HepG2 (cell line): ENCODE measurements around the gene TRNP1. TPM values are rescaled to one million over a fixed set of nuclear protein-coding genes. Genes with fewer than 3 reads are reported as not detected.

Experiments
- ARID4A ChIP-seq: sonication (generic); formaldehyde crosslinking; IDR thresholded peaks from 2 replicates; pipeline ENCODE4 v1.5.0; 2020; ENCODE audit warnings: mild to moderate bottlenecking, missing genetic modification reagents, borderline replicate concordance
- ATF4 ChIP-seq, 2 experiments: fragments of 450-650 bp in 1 of 2; sonication (generic) in 1 of 2; formaldehyde crosslinking; IDR thresholded peaks; 2 replicates each; pipeline versions ENCODE4 v1.5.0 to v1.8.0; 2020 to 2022; ENCODE audit warnings: mild to moderate bottlenecking in 1 of 2, missing genetic modification reagents in 1 of 2
- ATF5 ChIP-seq: sonication (generic); formaldehyde crosslinking; IDR thresholded peaks from 2 replicates; pipeline ENCODE4 v1.4.0; 2020; ENCODE audit warnings: mild to moderate bottlenecking, low read depth, missing genetic modification reagents
- CREB1 ChIP-seq, 2 experiments: fragments of 450-650 bp in 1 of 2; IDR thresholded peaks; 2 replicates each; pipeline ENCODE4 v1.6.1; 2016 to 2017; ENCODE audit warnings: control low read depth in 1 of 2, mild to moderate bottlenecking in 1 of 2, missing compliant biosample characterization in 1 of 2, missing genetic modification characterization in 1 of 2
- MLXIP ChIP-seq: sonication (generic); formaldehyde crosslinking; IDR thresholded peaks from 2 replicates; pipeline ENCODE4 v1.9.0; 2021; ENCODE audit warnings: missing genetic modification reagents, borderline replicate concordance
- POLR2G ChIP-seq: fragments of 200-400 bp; formaldehyde crosslinking; IDR thresholded peaks from 2 replicates; pipeline ENCODE4 v1.6.1; 2018; ENCODE audit warnings: mild to moderate bottlenecking, low read depth, low read length, moderate library complexity
- SMYD3 ChIP-seq: sonication (generic); formaldehyde crosslinking; IDR thresholded peaks from 2 replicates; pipeline ENCODE4 v1.8.1; 2023; ENCODE audit warnings: mild to moderate bottlenecking, missing genetic modification reagents
- SOX6 ChIP-seq, 2 experiments: fragments of 450-650 bp in 1 of 2; sonication (generic) in 1 of 2; formaldehyde crosslinking in 1 of 2; IDR thresholded peaks; 2 replicates each; pipeline versions ENCODE4 v1.4.0 to v1.6.1; 2017 to 2020; ENCODE audit warnings: antibody characterized with exemption in 1 of 2, mild to moderate bottlenecking in 1 of 2, missing genetic modification reagents in 1 of 2
- SP5 ChIP-seq: IDR thresholded peaks from 2 replicates; pipeline ENCODE4 v1.6.1; 2016; ENCODE audit warnings: low read depth, borderline replicate concordance
- ZBTB43 ChIP-seq: sonication (generic); formaldehyde crosslinking; conservative IDR thresholded peaks from 2 replicates; pipeline ENCODE4 v1.4.0; 2020; ENCODE audit warnings: missing genetic modification reagents
- ZFP82 ChIP-seq: sonication (generic); formaldehyde crosslinking; IDR thresholded peaks from 2 replicates; pipeline ENCODE4 v1.5.1; 2020; ENCODE audit warnings: mild to moderate bottlenecking, missing genetic modification reagents, borderline replicate concordance
- ZNF557 ChIP-seq: sonication (generic); formaldehyde crosslinking; IDR thresholded peaks from 2 replicates; pipeline ENCODE4 v1.4.0; 2020; ENCODE audit warnings: missing genetic modification reagents
- ZNF580 ChIP-seq: IDR thresholded peaks from 2 replicates; pipeline ENCODE4 v1.6.1; 2016; ENCODE audit warnings: low read depth, borderline replicate concordance
- ZNF816 ChIP-seq: sonication (generic); formaldehyde crosslinking; IDR thresholded peaks from 2 replicates; pipeline ENCODE4 v1.8.0; 2022; ENCODE audit warnings: missing genetic modification reagents, mild to moderate bottlenecking, borderline replicate concordance
- polyA plus RNA-seq, 8 experiments: library from polyadenylated mRNA; depleted of rRNA in 3 of 8; stranded (reverse) in 7 of 8; unstranded in 1 of 8; fragments of >200 nt; fragmentation: Illumina TruSeq in 4 of 8; extraction: Trizol in 4 of 8; gene quantifications; 2 replicates each; pipeline versions ENCODE4 v1.2.1 to v1.2.3, GENCODE V29; 2011 to 2016; ENCODE audit warnings: low read depth in 4 of 8, missing spikeins in 1 of 8, mixed read lengths in 1 of 8; ENCODE audit not compliant: insufficient read depth in 1 of 8
- total RNA-seq, 5 experiments: library from RNA; depleted of rRNA; stranded (reverse); fragments of >200 nt; fragmentation: Illumina TruSeq; extraction: Trizol; gene quantifications; 2 replicates each; pipeline ENCODE4 v1.2.3, GENCODE V29; 2016; ENCODE audit warnings: low read depth in 1 of 5

Gene TRNP1
- total and polyA plus RNA-seq, 2 of the 13 experiments (the other 11 are each of a cell fraction or from before 2014, with no cell fraction given): 42.0 to 158 TPM

GRCh38 chr1:27001570-27002360, 8.3 kb downstream of the TRNP1 start (continued):
- TF ChIP-seq ATF4 (CRISPR knock-in tag; IDR thresholded peaks at IDR 0.05): peak in 1 of 2 experiments; percentile 10; a peak in 1 of 4 replicates
- TF ChIP-seq ZNF557 (CRISPR knock-in tag): no peak
- peak; percentile 22; the same call in 1 of the 2 replicates for TF ChIP-seq ARID4A
- TF ChIP-seq SMYD3 (CRISPR knock-in tag): peak; percentile 15; the same call in 1 of the 2 replicates
- no peak for TF ChIP-seq ZBTB43 (CRISPR knock-in tag)
- TF ChIP-seq CREB1 (IDR thresholded peaks at IDR 0.05): no peak
- TF ChIP-seq CREB1 (CRISPR knock-in tag; IDR thresholded peaks at IDR 0.05): peak; percentile 71
- TF ChIP-seq ZNF580 (CRISPR knock-in tag): 0 out of 2 replicates have a peak, but pooled peaks have one; percentile 35
- no peak for TF ChIP-seq MLXIP (CRISPR knock-in tag)
- peak; percentile 65 for TF ChIP-seq ZNF816 (CRISPR knock-in tag)
- no peak for TF ChIP-seq SOX6 (IDR thresholded peaks at IDR 0.05)
- TF ChIP-seq SOX6 (CRISPR knock-in tag; IDR thresholded peaks at IDR 0.05): 0 out of 2 replicates have a peak, but pooled peaks have one; percentile 28
- TF ChIP-seq ATF5: 0 out of 2 replicates have a peak, but pooled peaks have one; percentile 43
- 0 out of 2 replicates have a peak, but pooled peaks have one; percentile 10 for TF ChIP-seq SP5 (CRISPR knock-in tag)
- peak; percentile 84 for TF ChIP-seq POLR2G
- TF ChIP-seq ZFP82 (CRISPR knock-in tag): 0 out of 2 replicates have a peak, but pooled peaks have one; percentile 11
